Ishikawa (cell line): ENCODE results near the gene ACAA2.

Source experiments
- CEBPB ChIP-seq: IDR thresholded peaks from 2 replicates; pipeline ENCODE4 v1.6.1; 2012
- CREB1 ChIP-seq: IDR thresholded peaks from 2 replicates; pipeline ENCODE4 v1.6.1; 2012; ENCODE audit warnings: low read depth
- EGR1 ChIP-seq: IDR thresholded peaks from 2 replicates; pipeline ENCODE4 v1.6.1; 2012
- EP300 ChIP-seq: IDR thresholded peaks from 2 replicates; pipeline ENCODE4 v1.6.1; 2012; ENCODE audit warnings: borderline replicate concordance
- FOXM1 ChIP-seq: IDR thresholded peaks from 2 replicates; pipeline ENCODE4 v1.6.1; 2012; ENCODE audit warnings: low read depth, borderline replicate concordance
- MAX ChIP-seq: IDR thresholded peaks from 2 replicates; pipeline ENCODE4 v1.6.1; 2012
- NFIC ChIP-seq: IDR thresholded peaks from 2 replicates; pipeline ENCODE4 v1.6.1; 2012
- RAD21 ChIP-seq: IDR thresholded peaks from 2 replicates; pipeline ENCODE4 v1.6.1; 2012; ENCODE audit warnings: low read depth
- REST ChIP-seq: IDR thresholded peaks from 2 replicates; pipeline ENCODE4 v1.6.1; 2012; ENCODE audit warnings: low read depth, mild to moderate bottlenecking
- TAF1 ChIP-seq: IDR thresholded peaks from 2 replicates; pipeline ENCODE4 v1.6.1; 2012; ENCODE audit warnings: low read depth, mild to moderate bottlenecking
- TCF12 ChIP-seq: IDR thresholded peaks from 2 replicates; pipeline ENCODE4 v1.6.1; 2012; ENCODE audit warnings: low read depth
- TEAD4 ChIP-seq: IDR thresholded peaks from 2 replicates; pipeline ENCODE4 v1.6.1; 2012
- YY1 ChIP-seq: IDR thresholded peaks from 2 replicates; pipeline ENCODE4 v1.6.1; 2012; ENCODE audit warnings: low read depth
- ZBTB7A ChIP-seq: IDR thresholded peaks from 2 replicates; pipeline ENCODE4 v1.6.1; 2012; ENCODE audit warnings: low read depth
- TF ChIP-seq, protein P1 (sequence below): IDR thresholded peaks from 2 replicates; pipeline ENCODE4 v1.6.1; 2012

The ACAA2 gene

GRCh38 chr18:49755489-49755888 lies 57.8 kb downstream of the ACAA2 start:
- TF ChIP-seq CEBPB (no peak), RAD21 (no peak), NFIC (no peak), TAF1 (no peak), EP300 (no peak), MAX (no peak)

- TF ChIP-seq MAX (no peak), FOXM1 (no peak), CEBPB (no peak), TAF1 (no peak), CREB1 (no peak), REST (no peak), RAD21 (no peak), YY1 (no peak), ZBTB7A (no peak)
Observed at GRCh38 chr18:49754866-49755265, 58.5 kb downstream of the ACAA2 start.

DNA sequence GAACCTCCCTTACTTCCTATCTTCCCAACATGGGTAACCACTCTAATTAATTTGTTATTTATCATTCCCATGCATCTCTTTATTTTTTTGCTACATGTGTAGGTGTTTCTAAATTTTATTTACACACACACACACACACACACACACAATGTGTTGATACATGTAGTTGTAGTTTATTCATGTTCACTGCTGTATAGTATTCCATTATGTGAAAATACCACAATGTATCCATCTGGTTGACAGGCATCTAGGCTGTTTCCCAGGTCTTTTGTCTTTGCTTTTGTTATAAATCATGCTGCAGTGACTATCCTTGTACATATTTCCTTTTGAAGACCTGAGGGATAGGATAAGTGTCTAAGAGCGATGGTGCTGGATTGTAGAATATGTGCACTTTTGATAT lies 59.7 kb downstream of the ACAA2 start:
- TF ChIP-seq CEBPB (no peak), TEAD4 (no peak), RAD21 (no peak), REST (no peak), TCF12 (no peak), EP300 (no peak), FOXM1 (no peak), NFIC (no peak)
- TF ChIP-seq, protein P1, sequence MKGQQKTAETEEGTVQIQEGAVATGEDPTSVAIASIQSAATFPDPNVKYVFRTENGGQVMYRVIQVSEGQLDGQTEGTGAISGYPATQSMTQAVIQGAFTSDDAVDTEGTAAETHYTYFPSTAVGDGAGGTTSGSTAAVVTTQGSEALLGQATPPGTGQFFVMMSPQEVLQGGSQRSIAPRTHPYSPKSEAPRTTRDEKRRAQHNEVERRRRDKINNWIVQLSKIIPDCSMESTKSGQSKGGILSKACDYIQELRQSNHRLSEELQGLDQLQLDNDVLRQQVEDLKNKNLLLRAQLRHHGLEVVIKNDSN: no peak

GRCh38 chr18:49752095-49752457 lies 61.3 kb downstream of the ACAA2 start:
- TF ChIP-seq REST (no peak), TAF1 (no peak), ZBTB7A (no peak), FOXM1 (no peak), TCF12 (no peak)

DNA sequence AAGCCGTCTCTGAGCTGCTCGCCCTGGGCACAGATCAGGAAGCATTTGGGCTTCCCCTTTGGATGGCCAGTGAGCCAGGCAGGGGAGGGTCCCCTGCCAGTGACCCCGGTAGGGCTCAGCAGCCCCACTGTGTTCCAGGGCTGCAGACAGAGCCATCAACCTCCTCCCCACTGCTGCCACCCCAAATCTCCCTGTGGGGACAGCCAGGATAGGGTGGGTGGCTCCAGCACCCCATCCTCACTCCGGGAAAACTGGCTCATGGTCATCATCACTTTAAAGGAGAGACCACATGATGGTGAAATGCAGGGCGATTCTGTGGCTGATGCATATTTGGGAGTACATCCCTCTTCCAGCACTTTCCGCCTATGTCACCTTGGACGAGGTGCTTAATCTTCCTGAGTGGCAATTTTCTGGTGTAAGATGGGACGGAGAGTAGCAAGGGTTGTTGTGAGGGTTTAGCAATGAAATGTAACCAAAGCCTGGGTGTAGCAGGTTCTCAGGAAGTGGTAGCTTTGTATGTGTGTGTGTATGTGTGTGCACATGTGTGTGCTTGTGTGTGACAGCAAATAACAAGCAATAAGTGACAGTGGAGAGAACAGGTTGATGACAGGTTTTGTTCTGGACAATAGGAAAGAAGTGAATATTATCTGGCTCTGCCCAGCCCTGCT lies 61.8 kb downstream of the ACAA2 start:
- TF ChIP-seq EGR1 (no peak), TAF1 (no peak)

DNA sequence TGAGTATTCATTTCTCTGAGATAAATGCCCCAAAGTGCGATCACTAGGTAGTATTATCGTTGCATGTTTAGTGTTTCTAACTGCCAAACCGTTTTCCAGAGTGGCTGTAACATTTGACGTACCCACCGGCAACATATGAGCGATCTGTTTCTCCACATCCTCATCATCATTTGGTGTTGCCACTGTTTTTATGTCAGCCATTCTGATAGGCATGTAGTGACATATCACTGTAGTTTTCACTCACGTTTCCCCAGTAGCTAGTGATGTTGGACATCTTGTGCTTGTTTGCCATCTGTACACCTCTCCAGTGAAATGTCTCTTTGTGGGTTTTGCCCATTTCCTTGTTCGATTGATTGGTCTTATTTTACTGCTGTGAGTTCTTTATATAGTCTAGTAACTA lies 63.8 kb downstream of the ACAA2 start:
- TF ChIP-seq CREB1: no peak
- TF ChIP-seq TCF12: no peak
- TF ChIP-seq, protein P1: no peak
- no peak for TF ChIP-seq REST
- no peak for TF ChIP-seq EGR1
- TF ChIP-seq YY1: no peak
- TF ChIP-seq TAF1: no peak
- TF ChIP-seq EP300: no peak
- TF ChIP-seq FOXM1: no peak
- no peak for TF ChIP-seq RAD21
- TF ChIP-seq MAX: no peak
- no peak for TF ChIP-seq ZBTB7A
- no peak for TF ChIP-seq CEBPB
